HEK293 (cell line): ENCODE measurements around the gene RAB22A.

Experiments
- CTCF ChIA-PET: fragments of 350-600 bp; formaldehyde crosslinking; extraction: SDS; loops from one replicate; lab custom pipeline; 2021; ENCODE audit warnings: antibody characterized with exemption; lab: Yijun Ruan, JAX
- POLR2A ChIA-PET: fragments of 300-600 bp; formaldehyde crosslinking; extraction: SDS; loops from one replicate; lab custom pipeline; 2020; ENCODE audit warnings: antibody characterized with exemption, inconsistent platforms; lab: Yijun Ruan, JAX
- H3K27ac ChIP-seq: fragments of 200-500 bp; sonication (Bioruptor generic); 2 replicates; pipeline ENCODE4 v1.5.1; 2014; ENCODE audit warnings: low read depth, low read length, control low read depth, inconsistent platforms; ENCODE audit errors: extremely low read depth
- H3K36me3 ChIP-seq, 2 experiments: fragments of 200-500 bp in 1 of 2; sonication (Bioruptor generic) in 1 of 2; 1 replicate in 1 of 2; 2 replicates in 1 of 2; pipeline ENCODE4 v1.5.1; 2014 to 2017; ENCODE audit warnings: inconsistent platforms in 2 of 2, low read length in 2 of 2; ENCODE audit not compliant: control insufficient read depth in 2 of 2, insufficient read depth in 1 of 2
- H3K4me1 ChIP-seq: fragments of 200-500 bp; sonication (Bioruptor generic); 2 replicates; pipeline ENCODE4 v1.5.1; 2014; ENCODE audit warnings: mild to moderate bottlenecking, low read length, inconsistent platforms; ENCODE audit not compliant: control insufficient read depth, insufficient read depth
- H3K4me3 ChIP-seq: 2 replicates; pipeline ENCODE4 v1.5.1; 2011; ENCODE audit warnings: low read depth, mild to moderate bottlenecking, control low read depth, low read length, moderate library complexity
- H3K9me3 ChIP-seq: fragments of 200-500 bp; sonication (Bioruptor generic); 2 replicates; pipeline ENCODE4 v1.5.1; 2014; ENCODE audit warnings: low read depth, low read length, inconsistent platforms; ENCODE audit not compliant: control insufficient read depth, insufficient read depth
- KLF1 ChIP-seq: fragments of 450-650 bp; formaldehyde crosslinking; IDR thresholded peaks from 2 replicates; pipeline ENCODE4 v1.5.1; 2016; ENCODE audit warnings: missing biosample characterization, missing genetic modification characterization
- PATZ1 ChIP-seq: fragments of 450-650 bp; formaldehyde crosslinking; IDR thresholded peaks from 2 replicates; pipeline ENCODE4 v1.5.1; 2016; ENCODE audit warnings: missing biosample characterization, missing genetic modification characterization
- PRDM1 ChIP-seq: fragments of 450-650 bp; formaldehyde crosslinking; IDR thresholded peaks from 2 replicates; pipeline ENCODE4; 2016; ENCODE audit warnings: missing biosample characterization, missing genetic modification characterization
- RBAK ChIP-seq: fragments of 450-650 bp; formaldehyde crosslinking; IDR thresholded peaks from 2 replicates; pipeline ENCODE4 v1.5.1; 2016; ENCODE audit warnings: missing biosample characterization, missing genetic modification characterization
- SCRT1 ChIP-seq: fragments of 450-650 bp; formaldehyde crosslinking; IDR thresholded peaks from 2 replicates; pipeline ENCODE4 v1.5.1; 2016; ENCODE audit warnings: missing biosample characterization, missing genetic modification characterization, borderline replicate concordance
- SP3 ChIP-seq: fragments of 450-650 bp; formaldehyde crosslinking; IDR thresholded peaks from 2 replicates; pipeline ENCODE4 v1.5.1; 2016; ENCODE audit warnings: missing biosample characterization, missing genetic modification characterization
- SP7 ChIP-seq: fragments of 450-650 bp; formaldehyde crosslinking; IDR thresholded peaks from 2 replicates; pipeline ENCODE4 v1.5.1; 2016; ENCODE audit warnings: missing biosample characterization, missing genetic modification characterization
- TCF7L2 ChIP-seq: IDR thresholded peaks from 2 replicates; pipeline ENCODE4 v1.6.1; 2011; ENCODE audit warnings: low read depth, mild to moderate bottlenecking, inconsistent platforms, low read length, moderate library complexity, borderline replicate concordance
- WT1 ChIP-seq: fragments of 450-650 bp; formaldehyde crosslinking; IDR thresholded peaks from 2 replicates; pipeline ENCODE4 v1.5.1; 2016; ENCODE audit warnings: missing biosample characterization, missing genetic modification characterization
- ZNF133 ChIP-seq: fragments of 450-650 bp; formaldehyde crosslinking; IDR thresholded peaks from 2 replicates; pipeline ENCODE4 v1.5.1; 2016; ENCODE audit warnings: missing biosample characterization, missing genetic modification characterization
- ZNF16 ChIP-seq: fragments of 450-650 bp; formaldehyde crosslinking; IDR thresholded peaks from 2 replicates; pipeline ENCODE4 v1.5.1; 2016; ENCODE audit warnings: low read depth, missing biosample characterization, missing genetic modification characterization
- ZNF169 ChIP-seq: fragments of 450-650 bp; formaldehyde crosslinking; IDR thresholded peaks from 2 replicates; pipeline ENCODE4 v1.5.1; 2016; ENCODE audit warnings: missing biosample characterization, missing genetic modification characterization
- ZNF184 ChIP-seq: fragments of 450-650 bp; IDR thresholded peaks from 2 replicates; pipeline ENCODE4 v1.5.1; 2018; ENCODE audit warnings: missing biosample characterization, mild to moderate bottlenecking, missing genetic modification characterization
- ZNF335 ChIP-seq: fragments of 450-650 bp; formaldehyde crosslinking; conservative IDR thresholded peaks from 2 replicates; pipeline ENCODE4 v1.5.1; 2016; ENCODE audit warnings: missing biosample characterization, missing genetic modification characterization
- ZNF362 ChIP-seq: fragments of 450-650 bp; formaldehyde crosslinking; IDR thresholded peaks from 2 replicates; pipeline ENCODE4 v1.5.1; 2016; ENCODE audit warnings: missing biosample characterization, missing genetic modification characterization
- ZNF366 ChIP-seq: fragments of 450-650 bp; formaldehyde crosslinking; conservative IDR thresholded peaks from 2 replicates; pipeline ENCODE4 v1.5.1; 2016; ENCODE audit warnings: missing biosample characterization, missing genetic modification characterization
- ZNF391 ChIP-seq: fragments of 450-650 bp; formaldehyde crosslinking; IDR thresholded peaks from 2 replicates; pipeline ENCODE4 v1.5.1; 2016; ENCODE audit warnings: low read depth, missing biosample characterization, missing genetic modification characterization, borderline replicate concordance
- ZNF423 ChIP-seq: fragments of 450-650 bp; formaldehyde crosslinking; IDR thresholded peaks from 2 replicates; pipeline ENCODE4 v1.5.1; 2016; ENCODE audit warnings: missing biosample characterization, missing genetic modification characterization
- ZNF626 ChIP-seq: fragments of 450-650 bp; sonication (Bioruptor Pico); formaldehyde crosslinking; IDR thresholded peaks from 2 replicates; pipeline ENCODE4 v1.5.1; 2018; ENCODE audit warnings: missing biosample characterization, missing genetic modification characterization, inconsistent platforms
- ZXDB ChIP-seq: fragments of 450-650 bp; formaldehyde crosslinking; IDR thresholded peaks from 2 replicates; pipeline ENCODE4 v1.5.1; 2016; ENCODE audit warnings: missing biosample characterization, missing genetic modification characterization
- TF ChIP-seq, protein P1 (sequence below): fragments of 450-650 bp; formaldehyde crosslinking; IDR thresholded peaks from 2 replicates; pipeline ENCODE4 v1.5.1; 2016; ENCODE audit warnings: missing biosample characterization, missing genetic modification characterization, borderline replicate concordance

The RAB22A gene

GRCh38 chr20:58328836-58329235, 19.3 kb downstream of the RAB22A start (continued):
- no peak for TF ChIP-seq SP7 (tag by site-specific recombination)

DNA sequence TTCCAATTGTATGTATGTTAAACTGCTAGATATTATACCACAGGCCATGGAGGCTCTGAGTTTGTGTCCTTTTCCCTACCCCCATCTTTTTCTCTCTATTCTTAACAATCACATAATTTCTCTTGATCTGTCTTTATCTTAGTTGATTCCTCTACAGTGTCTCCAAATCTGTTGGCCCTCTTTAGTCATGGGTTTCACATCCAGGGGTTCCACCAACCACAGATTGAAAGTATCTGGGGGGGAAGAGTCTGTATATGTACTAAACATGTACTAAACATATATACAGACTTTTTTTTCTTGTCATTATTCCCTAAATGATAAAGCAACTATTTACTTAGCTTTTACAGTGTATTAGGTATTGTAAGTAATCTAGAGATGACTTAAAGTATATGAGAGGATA, 20.2 kb downstream of the RAB22A start:
- H3K9me3 ChIP-seq = no peaks in the 10 kb centered on the region
- TF ChIP-seq ZNF133 (tag by site-specific recombination) (peak; percentile 54; the same call in 1 of the 2 replicates), ZNF16 (tag by site-specific recombination) (no peak)
- no peak overlapping the region for H3K27ac ChIP-seq
- ChIA-PET POLR2A (no interaction called here), CTCF (interaction anchor here (0.9 kb wide), 1 partner anchor 20 kb away, joined by 4 read pairs; no protein-coding TSS in a partner anchor)
- H3K4me3 ChIP-seq = no peak overlapping the region
- H3K4me1 ChIP-seq = peaks cover 8% of the 10 kb centered on the region; the same call in 1 of the 2 replicates
- no peaks in the 10 kb centered on the region for H3K36me3 ChIP-seq

GRCh38 chr20:58330249-58330648, 20.7 kb downstream of the RAB22A start:
- POLR2A ChIA-PET = no interaction called here
- Histone ChIP-seq H3K9me3 (no peaks in the 10 kb centered on the region), H3K4me3 (no peak overlapping the region), H3K27ac (no peak overlapping the region), H3K36me3 (no peaks in the 10 kb centered on the region), H3K4me1 (peaks cover 8% of the 10 kb centered on the region; the same call in 1 of the 2 replicates)
- CTCF ChIA-PET = interaction anchor here (0.9 kb wide), 1 partner anchor 19 kb away, joined by 4 read pairs; no protein-coding TSS in a partner anchor
- no peak for TF ChIP-seq WT1
- TF ChIP-seq ZNF335 (tag by site-specific recombination) = no peak
- no peak for TF ChIP-seq ZNF366 (tag by site-specific recombination)
- no peak for TF ChIP-seq PATZ1
- no peak for TF ChIP-seq ZNF423 (tag by site-specific recombination)
- no peak for TF ChIP-seq ZNF184 (tag by site-specific recombination)
- no peak for TF ChIP-seq ZNF626 (tag by site-specific recombination)
- no peak for TF ChIP-seq ZNF391
- TF ChIP-seq ZNF169 = no peak
- TF ChIP-seq RBAK (tag by site-specific recombination) = no peak
- no peak for TF ChIP-seq SP3 (tag by site-specific recombination)
- TF ChIP-seq TCF7L2 = no peak
- TF ChIP-seq ZXDB (tag by site-specific recombination) = no peak
- no peak for TF ChIP-seq SCRT1 (tag by site-specific recombination)
- TF ChIP-seq, protein P1, sequence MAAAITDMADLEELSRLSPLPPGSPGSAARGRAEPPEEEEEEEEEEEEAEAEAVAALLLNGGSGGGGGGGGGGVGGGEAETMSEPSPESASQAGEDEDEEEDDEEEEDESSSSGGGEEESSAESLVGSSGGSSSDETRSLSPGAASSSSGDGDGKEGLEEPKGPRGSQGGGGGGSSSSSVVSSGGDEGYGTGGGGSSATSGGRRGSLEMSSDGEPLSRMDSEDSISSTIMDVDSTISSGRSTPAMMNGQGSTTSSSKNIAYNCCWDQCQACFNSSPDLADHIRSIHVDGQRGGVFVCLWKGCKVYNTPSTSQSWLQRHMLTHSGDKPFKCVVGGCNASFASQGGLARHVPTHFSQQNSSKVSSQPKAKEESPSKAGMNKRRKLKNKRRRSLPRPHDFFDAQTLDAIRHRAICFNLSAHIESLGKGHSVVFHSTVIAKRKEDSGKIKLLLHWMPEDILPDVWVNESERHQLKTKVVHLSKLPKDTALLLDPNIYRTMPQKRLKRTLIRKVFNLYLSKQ = no peak

- H3K9me3 ChIP-seq = no peaks in the 10 kb centered on the region
- TF ChIP-seq PRDM1 (no peak), ZNF362 (tag by site-specific recombination) (no peak), KLF1 (tag by site-specific recombination) (no peak)
- H3K27ac ChIP-seq = no peak overlapping the region
- POLR2A ChIA-PET = no interaction called here
- CTCF ChIA-PET = interaction anchor here (0.9 kb wide), 1 partner anchor 19 kb away, joined by 4 read pairs; no protein-coding TSS in a partner anchor
- no peak overlapping the region for H3K4me3 ChIP-seq
- H3K4me1 ChIP-seq = peaks cover 8% of the 10 kb centered on the region; the same call in 1 of the 2 replicates
- H3K36me3 ChIP-seq = no peaks in the 10 kb centered on the region
These were observed 21.2 kb downstream of the RAB22A start for GRCh38 chr20:58330687-58331086.
